ENCODE measurements around the gene SLC23A2.
"Not testable (repeated sequence)": the region's sequence is repeated elsewhere in the genome, so short reads cannot be mapped to it uniquely, and the experiment has no call there.

SLC23A2 gene

GRCh38 chr20:4871486-4871885 is 129.8 kb downstream of the SLC23A2 start:
- DNase-seq, result no peak

GRCh38 chr20:4870906-4871305 is 130.4 kb downstream of the SLC23A2 start:
- no peak for DNase-seq

- no peak for DNase-seq
These were observed 131.8 kb downstream of the SLC23A2 start for GRCh38 chr20:4869290-4870193.

- DNase-seq, result no peak
These were observed 134.3 kb downstream of the SLC23A2 start for GRCh38 chr20:4867051-4867450.

- no peak for DNase-seq
These were observed 134.9 kb downstream of the SLC23A2 start for GRCh38 chr20:4866429-4866828.

GRCh38 chr20:4864311-4864752 is 137.0 kb downstream of the SLC23A2 start:
- no peak for DNase-seq

- no peak for DNase-seq
These were observed 138.6 kb downstream of the SLC23A2 start for GRCh38 chr20:4862661-4863060.

GRCh38 chr20:4861961-4862360 is 139.3 kb downstream of the SLC23A2 start:
- no peak for DNase-seq

GRCh38 chr20:4858000-4858399 is 143.3 kb downstream of the SLC23A2 start:
- no peak for DNase-seq

- no peak for DNase-seq
These were observed 145.1 kb downstream of the SLC23A2 start for GRCh38 chr20:4856022-4856755.

GRCh38 chr20:4855555-4855954 is 145.8 kb downstream of the SLC23A2 start:
- DNase-seq, result no peak

GRCh38 chr20:4855097-4855496 is 146.2 kb downstream of the SLC23A2 start:
- no peak for DNase-seq

- DNase-seq, result no peak
These were observed 146.8 kb downstream of the SLC23A2 start for GRCh38 chr20:4854561-4854901.

GRCh38 chr20:4853757-4854560 is 147.4 kb downstream of the SLC23A2 start:
- no peak for DNase-seq

GRCh38 chr20:4853004-4853403 is 148.3 kb downstream of the SLC23A2 start:
- DNase-seq, result no peak

- no peak for DNase-seq
These were observed 150.3 kb downstream of the SLC23A2 start for GRCh38 chr20:4850960-4851359.

GRCh38 chr20:4848829-4849228 is 152.5 kb downstream of the SLC23A2 start:
- not testable (repeated sequence) for DNase-seq

GRCh38 chr20:4848041-4848440 is 153.3 kb downstream of the SLC23A2 start:
- no peak for DNase-seq

GRCh38 chr20:4846821-4847220 is 154.5 kb downstream of the SLC23A2 start:
- DNase-seq, result no peak

GRCh38 chr20:4844751-4845465 is 156.4 kb downstream of the SLC23A2 start:
- no peak for DNase-seq

- DNase-seq, result no peak
These were observed 157.0 kb downstream of the SLC23A2 start for GRCh38 chr20:4844325-4844724.

GRCh38 chr20:4840801-4841200 is 160.5 kb downstream of the SLC23A2 start:
- DNase-seq, result no peak

GRCh38 chr20:4838526-4838925 is 162.8 kb downstream of the SLC23A2 start:
- no peak for DNase-seq

All from effector CD4-positive, alpha-beta T cell (primary cell).